Mesenchymal stem cell (in vitro differentiated cells and primary cell): ENCODE data around the gene COP1.

ENCODE experiments used
- DNase-seq: peaks from one replicate; pipeline ENCODE4 v3.0.0-alpha.2; 2013
- H2AFZ ChIP-seq: one replicate; pipeline ENCODE4 v1.6.1; 2013; ENCODE audit warnings: low read depth, mild to moderate bottlenecking, control low read depth, inconsistent platforms, low read length, moderate library complexity
- H2AK5ac ChIP-seq: 2 replicates; pipeline ENCODE4 v1.6.1; 2013; ENCODE audit warnings: low read length, moderate library complexity, mild to moderate bottlenecking, inconsistent platforms; ENCODE audit not compliant: severe bottlenecking
- H2BK120ac ChIP-seq: one replicate; pipeline ENCODE4 v1.6.1; 2013; ENCODE audit warnings: low read depth, mild to moderate bottlenecking, inconsistent platforms, low read length, moderate library complexity
- H2BK12ac ChIP-seq, 2 experiments: one replicate each; pipeline ENCODE4 v1.6.1; 2013; ENCODE audit warnings: inconsistent platforms in 2 of 2, low read length in 2 of 2, mild to moderate bottlenecking in 2 of 2, moderate library complexity in 2 of 2, control low read depth in 1 of 2
- H2BK15ac ChIP-seq: one replicate; pipeline ENCODE4 v1.6.1; 2013; ENCODE audit warnings: mild to moderate bottlenecking, low read depth, inconsistent platforms; ENCODE audit not compliant: poor library complexity, severe bottlenecking
- H2BK5ac ChIP-seq: 2 replicates; pipeline ENCODE4 v1.6.1; 2013; ENCODE audit warnings: low read depth, mild to moderate bottlenecking, low read length, control low read depth, inconsistent platforms; ENCODE audit not compliant: poor library complexity, severe bottlenecking
- H3K14ac ChIP-seq, 2 experiments: one replicate each; pipeline ENCODE4 v1.6.1; 2013; ENCODE audit warnings: inconsistent platforms in 2 of 2, low read length in 2 of 2, control low read depth in 1 of 2, mild to moderate bottlenecking in 1 of 2, moderate library complexity in 1 of 2
- H3K18ac ChIP-seq, 2 experiments: one replicate each; pipeline ENCODE4 v1.6.1; 2013; ENCODE audit warnings: inconsistent platforms in 2 of 2, low read length in 2 of 2, control low read depth in 1 of 2, low read depth in 1 of 2, mild to moderate bottlenecking in 1 of 2
- H3K23ac ChIP-seq, 2 experiments: one replicate each; pipeline ENCODE4 v1.6.1; 2013; ENCODE audit warnings: inconsistent platforms in 2 of 2, low read length in 2 of 2, mild to moderate bottlenecking in 2 of 2, moderate library complexity in 2 of 2, control low read depth in 1 of 2
- H3K27ac ChIP-seq: 2 replicates; pipeline ENCODE4 v1.5.1; 2013; ENCODE audit warnings: mild to moderate bottlenecking, moderate library complexity, low read length, control low read depth, inconsistent platforms; ENCODE audit not compliant: poor library complexity, severe bottlenecking
- H3K27me3 ChIP-seq, 2 experiments: 2 replicates each; pipeline versions ENCODE4 v1.6.1 to v1.7.0; 2013; ENCODE audit warnings: low read length in 2 of 2, mild to moderate bottlenecking in 2 of 2, moderate library complexity in 2 of 2, control low read depth in 1 of 2, inconsistent platforms in 1 of 2; ENCODE audit not compliant: control insufficient read depth in 1 of 2, insufficient read depth in 1 of 2
- H3K36me3 ChIP-seq, 2 experiments: 2 replicates each; pipeline versions ENCODE4 v1.6.1 to v1.7.0; 2013; ENCODE audit warnings: low read length in 2 of 2, control low read depth in 1 of 2, inconsistent platforms in 1 of 2, low read depth in 1 of 2, mild to moderate bottlenecking in 1 of 2; ENCODE audit not compliant: insufficient read depth in 2 of 2, control insufficient read depth in 1 of 2
- H3K4ac ChIP-seq, 2 experiments: one replicate each; pipeline ENCODE4 v1.6.1; 2013; ENCODE audit warnings: inconsistent platforms in 2 of 2, low read length in 2 of 2, mild to moderate bottlenecking in 2 of 2, moderate library complexity in 2 of 2, control low read depth in 1 of 2, low read depth in 1 of 2
- H3K4me1 ChIP-seq: 2 replicates; pipeline ENCODE4 v1.6.1; 2013; ENCODE audit warnings: low read depth, low read length, control low read depth; ENCODE audit not compliant: control insufficient read depth, insufficient read depth
- H3K4me2 ChIP-seq: 2 replicates; pipeline ENCODE4 v1.6.1; 2013; ENCODE audit warnings: low read length, mild to moderate bottlenecking, inconsistent platforms; ENCODE audit not compliant: poor library complexity, severe bottlenecking
- H3K4me3 ChIP-seq, 2 experiments: 2 replicates each; pipeline versions ENCODE4 v1.5.1 to v1.7.0; 2013; ENCODE audit warnings: low read length in 2 of 2, mild to moderate bottlenecking in 2 of 2, control low read depth in 1 of 2, low read depth in 1 of 2; ENCODE audit not compliant: insufficient read depth in 1 of 2
- H3K79me1 ChIP-seq: replicated peaks from 2 replicates; pipeline ENCODE4 v1.6.1; 2013; ENCODE audit warnings: mild to moderate bottlenecking, control low read depth, low read length, inconsistent platforms; ENCODE audit not compliant: poor library complexity, severe bottlenecking
- H3K9ac ChIP-seq: 2 replicates; pipeline ENCODE4 v1.7.0; 2013; ENCODE audit warnings: mild to moderate bottlenecking, low read length, moderate library complexity
- H3K9me3 ChIP-seq: 2 replicates; pipeline ENCODE4 v1.7.0; 2013; ENCODE audit warnings: mild to moderate bottlenecking, low read length; ENCODE audit not compliant: control insufficient read depth
- H4K8ac ChIP-seq: one replicate; pipeline ENCODE4 v1.6.1; 2013; ENCODE audit warnings: inconsistent platforms, mild to moderate bottlenecking, low read length, moderate library complexity
- H4K91ac ChIP-seq: one replicate; pipeline ENCODE4 v1.6.1; 2013; ENCODE audit warnings: mild to moderate bottlenecking, low read length, inconsistent platforms
- WGBS: methylation state at CpG from one replicate; pipeline ENCODE4 v1.1.7; 2013; ENCODE audit warnings: mixed read lengths; 5-methylcytosine and 5-hydroxymethylcytosine counted together

The COP1 gene

GRCh38 chr1:175935566-175936115 is 271.4 kb downstream of the COP1 start:
- Histone ChIP-seq H3K9ac (no peak overlapping the region), H2BK120ac (no peak overlapping the region), H3K4ac (no peak overlapping the region), H3K27me3 (no peaks in the 10 kb centered on the region), H3K18ac (no peak overlapping the region), H3K4me1 (no peaks in the 10 kb centered on the region), H3K4me2 (no peak overlapping the region), H2AFZ (no peak overlapping the region), H3K14ac (no peak overlapping the region), H2AK5ac (no peak overlapping the region), H4K8ac (no peak overlapping the region), H2BK5ac (no peak overlapping the region), H2BK12ac (no peak overlapping the region), H3K9me3 (no peaks in the 10 kb centered on the region), H3K79me1 (no peaks in the 10 kb centered on the region), H4K91ac (no peak overlapping the region), H2BK15ac (no peak overlapping the region), H3K36me3 (peaks cover 12 to 41% of the 10 kb centered on the region in 2 experiments), H3K27ac (no peak overlapping the region), H3K23ac (no peak overlapping the region), H3K4me3 (no peak overlapping the region)
- no peak for DNase-seq
- 64% methylated on average over 3 of the region's 3 CpGs for WGBS

DNA sequence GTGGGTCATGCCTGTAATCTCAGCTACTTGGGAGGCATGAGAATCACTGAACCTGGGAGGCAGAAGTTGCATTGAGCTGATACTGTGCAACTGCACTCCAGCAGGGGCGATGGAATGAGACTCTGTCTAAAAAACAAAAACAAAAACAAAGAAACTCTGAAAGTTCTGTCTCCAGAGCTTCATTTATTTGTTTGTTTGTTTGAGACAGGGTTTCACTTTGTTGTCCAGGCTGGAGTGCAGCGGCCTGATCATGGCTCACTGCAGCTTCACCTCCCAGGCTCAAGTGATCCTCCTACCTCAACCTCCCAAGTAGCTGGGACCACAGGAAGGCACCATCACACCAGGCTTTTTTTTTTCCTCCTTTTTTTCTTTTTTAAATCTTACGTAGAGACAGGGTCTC is 271.9 kb downstream of the COP1 start:
- no peak for DNase-seq
- Histone ChIP-seq H4K91ac (no peak overlapping the region), H3K18ac (no peak overlapping the region), H2BK12ac (no peak overlapping the region), H3K27ac (no peak overlapping the region), H4K8ac (no peak overlapping the region), H3K14ac (no peak overlapping the region), H2AFZ (no peak overlapping the region), H3K4me2 (no peak overlapping the region), H3K23ac (no peak overlapping the region), H3K9ac (no peak overlapping the region), H3K79me1 (no peaks in the 10 kb centered on the region), H3K4me1 (no peaks in the 10 kb centered on the region), H2BK5ac (no peak overlapping the region), H2BK120ac (no peak overlapping the region), H3K4ac (no peak overlapping the region), H2BK15ac (no peak overlapping the region), H2AK5ac (no peak overlapping the region), H3K36me3 (peaks cover 12 to 38% of the 10 kb centered on the region in 2 experiments), H3K4me3 (no peak overlapping the region), H3K27me3 (no peaks in the 10 kb centered on the region), H3K9me3 (no peaks in the 10 kb centered on the region)
- WGBS, result 92% methylated on average over 2 of the region's 3 CpGs

DNA sequence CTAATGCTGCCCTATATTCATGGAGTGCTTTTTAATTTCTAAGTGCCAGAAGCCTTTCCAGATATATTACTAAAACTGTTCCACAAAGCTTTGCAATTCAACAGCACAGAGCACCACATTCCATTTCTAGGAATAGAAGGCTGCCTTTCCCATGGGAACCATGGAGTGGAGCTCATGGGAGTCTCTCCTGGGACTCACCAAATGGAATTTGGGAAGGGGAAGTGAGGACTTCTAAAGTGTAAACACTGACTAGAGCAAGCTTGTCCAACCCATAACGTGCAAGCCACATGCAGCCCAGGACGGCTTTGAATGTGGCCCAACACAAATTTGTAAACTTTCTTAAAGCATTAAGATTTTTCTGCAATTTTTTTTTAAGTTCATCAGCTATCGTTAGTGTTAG is 273.3 kb downstream of the COP1 start:
- no peaks in the 10 kb centered on the region for H3K27me3 ChIP-seq
- no peak overlapping the region for H3K4me2 ChIP-seq
- no peaks in the 10 kb centered on the region for H3K9me3 ChIP-seq
- no peak overlapping the region for H2BK5ac ChIP-seq
- H2BK12ac ChIP-seq, result no peak overlapping the region
- H3K4me3 ChIP-seq, result no peak overlapping the region
- H2BK15ac ChIP-seq, result no peak overlapping the region
- no peak overlapping the region for H2BK120ac ChIP-seq
- H3K9ac ChIP-seq, result no peak overlapping the region
- no peak overlapping the region for H4K8ac ChIP-seq
- no peak overlapping the region for H3K27ac ChIP-seq
- H3K18ac ChIP-seq, result no peak overlapping the region
- H2AFZ ChIP-seq, result no peak overlapping the region
- H3K4me1 ChIP-seq, result no peaks in the 10 kb centered on the region
- H3K14ac ChIP-seq, result no peak overlapping the region
- no peaks in the 10 kb centered on the region for H3K79me1 ChIP-seq
- peaks cover 9 to 30% of the 10 kb centered on the region in 2 experiments for H3K36me3 ChIP-seq
- peak; percentile 91 for DNase-seq
- H3K4ac ChIP-seq, result no peak overlapping the region
- H4K91ac ChIP-seq, result no peak overlapping the region
- 11% methylated on average over 2 of the region's 3 CpGs for WGBS
- H3K23ac ChIP-seq, result no peak overlapping the region
- H2AK5ac ChIP-seq, result no peak overlapping the region

DNA sequence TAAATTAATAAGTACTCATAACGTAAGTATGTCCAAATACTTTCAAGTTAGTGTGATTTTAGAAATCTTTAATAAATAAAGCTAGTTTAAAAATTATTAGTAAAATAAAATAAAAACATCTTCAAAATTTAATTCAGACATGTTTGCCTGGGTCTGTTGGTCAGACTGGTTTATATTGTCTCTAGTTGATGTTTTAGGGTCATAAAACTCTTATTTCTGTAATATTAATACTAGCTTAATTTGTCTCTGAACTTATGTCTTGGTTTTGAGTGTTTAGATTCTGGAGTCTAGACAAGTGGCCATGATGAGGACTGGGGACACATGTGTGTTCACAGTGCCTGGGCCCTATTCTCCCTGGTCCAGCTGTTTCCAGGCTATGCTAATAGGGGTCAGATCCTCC is 279.1 kb downstream of the COP1 start:
- Histone ChIP-seq H3K14ac (no peak overlapping the region), H2BK5ac (no peak overlapping the region), H3K4me1 (no peaks in the 10 kb centered on the region), H2AK5ac (no peak overlapping the region), H2BK120ac (no peak overlapping the region), H4K8ac (no peak overlapping the region), H4K91ac (no peak overlapping the region), H3K23ac (no peak overlapping the region), H2BK15ac (no peak overlapping the region), H2BK12ac (no peak overlapping the region), H3K4me2 (no peak overlapping the region), H3K27ac (no peak overlapping the region), H3K9ac (no peak overlapping the region), H3K79me1 (no peaks in the 10 kb centered on the region), H3K9me3 (peaks cover 5% of the 10 kb centered on the region), H2AFZ (no peak overlapping the region), H3K36me3 (peaks cover under 1 to 16% of the 10 kb centered on the region in 2 experiments), H3K18ac (no peak overlapping the region), H3K4ac (no peak overlapping the region), H3K27me3 (no peaks in the 10 kb centered on the region), H3K4me3 (no peak overlapping the region)
- WGBS, result no CpG with 5 or more reads among the region's 1 CpG
- DNase-seq, result no peak
